ENCODE measurements around the gene ATP2A1.
"Not testable (repeated sequence)": the region's sequence is repeated elsewhere in the genome, so short reads cannot be mapped to it uniquely, and the experiment has no call there.

Gene ATP2A1

DNA sequence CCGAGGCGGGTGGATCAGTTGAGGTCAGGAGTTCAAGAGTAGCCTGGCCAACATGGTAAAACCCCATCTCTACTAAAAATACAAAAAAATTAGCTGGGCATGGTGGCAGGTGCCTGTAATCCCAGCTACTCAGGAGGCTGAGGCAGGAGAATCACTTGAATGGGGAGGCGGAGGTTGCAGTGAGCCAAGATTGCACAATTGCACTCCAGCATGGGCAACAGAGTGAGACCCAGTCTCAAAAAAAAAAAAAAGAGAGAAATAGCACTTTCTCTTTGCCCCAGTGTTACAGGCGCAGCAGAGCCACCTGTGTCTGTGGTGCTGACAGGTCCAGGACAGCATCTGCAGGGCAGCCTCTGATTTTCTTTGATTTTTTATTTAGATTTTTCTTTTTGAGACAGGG is 3.3 kb downstream of the ATP2A1 start:
- not testable (repeated sequence) for DNase-seq (ENCODE audit: low spot score)

DNA sequence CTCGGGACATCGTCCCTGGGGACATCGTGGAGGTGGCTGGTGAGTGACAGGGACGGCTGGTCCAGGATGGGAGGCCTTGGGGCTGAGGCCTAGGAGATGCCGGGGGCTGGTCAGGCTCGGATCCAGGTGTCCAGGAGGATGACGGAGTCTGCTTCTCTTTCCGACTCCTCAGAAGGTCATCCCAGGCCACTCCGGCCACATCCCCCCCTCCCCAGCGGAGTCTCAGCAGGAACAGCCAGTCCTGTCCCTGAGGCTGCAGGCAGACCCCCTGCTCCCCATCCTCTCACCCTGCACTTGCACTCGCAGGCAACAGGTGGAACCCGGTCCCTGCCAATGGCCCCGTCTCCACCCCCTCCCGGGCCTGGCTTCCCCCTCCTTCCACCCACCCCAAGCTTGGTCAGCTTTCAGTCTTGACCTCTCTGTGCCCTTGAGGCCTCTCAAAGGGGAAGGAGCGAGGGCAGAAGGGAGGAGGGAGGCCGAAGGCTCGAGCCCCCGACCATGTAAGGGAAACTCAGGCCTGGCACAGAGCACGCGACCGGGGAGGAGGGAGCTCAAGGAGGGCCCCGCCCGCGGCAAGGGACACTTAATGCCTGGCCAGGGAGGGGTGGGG is 4.4 kb downstream of the ATP2A1 start:
- DNase-seq (ENCODE audit: low spot score) = no peak

DNA sequence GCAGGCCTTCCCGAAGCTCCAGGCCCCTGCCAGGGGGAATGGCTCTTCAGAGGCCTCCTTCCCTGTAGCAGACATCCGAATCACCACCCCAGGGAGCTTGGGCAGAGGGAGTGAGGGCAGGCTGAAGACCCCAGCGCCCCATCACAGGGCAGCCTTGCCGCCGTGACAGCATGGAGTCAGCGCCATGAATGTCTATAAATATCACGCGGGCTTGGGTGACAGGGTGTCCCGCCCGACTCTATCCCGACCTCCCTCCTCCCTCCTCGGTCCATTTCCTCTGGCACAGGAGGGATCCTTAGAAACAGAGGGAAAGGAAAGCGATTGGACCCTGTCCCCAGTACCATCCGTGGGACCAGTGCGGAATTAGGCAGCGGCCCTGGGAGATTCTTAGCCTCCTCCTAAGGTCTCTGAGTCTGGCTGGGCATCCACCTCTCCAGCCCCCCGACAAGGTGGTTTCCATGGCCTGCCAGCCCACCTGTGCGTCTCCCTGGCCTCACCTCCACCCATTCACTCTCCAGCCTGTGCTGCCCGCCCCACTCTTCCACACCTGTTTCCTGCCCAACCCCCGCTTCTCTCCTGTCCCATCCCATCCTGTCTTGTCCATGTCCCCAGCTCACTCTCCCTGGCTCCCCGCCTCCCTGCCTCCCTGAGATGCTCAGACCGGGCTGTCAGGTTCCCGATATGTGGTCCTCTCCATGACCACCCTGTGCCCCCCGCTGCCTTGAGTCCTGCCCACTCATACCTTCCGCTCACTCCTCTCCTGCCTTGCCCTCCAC is 5.1 kb downstream of the ATP2A1 start:
- no peak for DNase-seq (ENCODE audit: low spot score)

DNA sequence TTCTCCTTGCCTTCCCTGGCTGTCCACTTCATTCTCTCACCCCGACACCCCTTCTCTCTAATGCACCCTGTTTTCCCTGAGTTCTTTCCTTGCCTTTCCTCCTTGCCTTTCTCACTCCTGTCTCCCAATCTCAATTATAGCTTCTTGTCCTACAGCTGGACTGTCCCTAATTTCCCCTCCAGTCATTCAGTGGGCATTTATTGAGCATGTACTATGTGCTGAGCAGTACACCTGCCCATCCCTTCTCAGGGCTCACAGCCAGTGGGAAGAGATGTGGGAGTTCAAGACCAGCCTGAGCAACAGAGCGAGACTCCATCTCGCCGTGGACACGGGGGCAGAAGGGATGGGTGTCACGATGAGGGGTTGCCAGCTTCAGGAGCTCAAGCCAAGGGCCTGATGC is 5.8 kb downstream of the ATP2A1 start:
- no peak for DNase-seq (ENCODE audit: low spot score)

DNA sequence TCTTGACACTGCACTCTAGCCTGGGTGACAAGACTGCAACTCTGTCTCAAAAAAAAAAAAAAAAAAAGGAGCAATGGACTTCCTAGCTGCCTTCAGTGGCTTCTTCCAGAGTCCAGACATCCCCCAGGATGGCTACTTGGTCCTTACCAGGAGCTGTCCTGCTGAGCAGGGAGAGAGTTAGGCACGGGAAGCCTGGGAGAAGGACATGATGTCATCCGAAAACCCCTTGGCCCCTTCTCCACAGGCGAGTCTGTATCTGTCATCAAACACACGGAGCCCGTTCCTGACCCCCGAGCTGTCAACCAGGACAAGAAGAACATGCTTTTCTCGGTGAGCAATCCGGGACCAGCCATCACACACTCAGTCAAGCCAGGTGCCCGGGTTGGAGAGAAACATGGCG is 8.7 kb downstream of the ATP2A1 start:
- no peak for DNase-seq (ENCODE audit: low spot score)

DNA sequence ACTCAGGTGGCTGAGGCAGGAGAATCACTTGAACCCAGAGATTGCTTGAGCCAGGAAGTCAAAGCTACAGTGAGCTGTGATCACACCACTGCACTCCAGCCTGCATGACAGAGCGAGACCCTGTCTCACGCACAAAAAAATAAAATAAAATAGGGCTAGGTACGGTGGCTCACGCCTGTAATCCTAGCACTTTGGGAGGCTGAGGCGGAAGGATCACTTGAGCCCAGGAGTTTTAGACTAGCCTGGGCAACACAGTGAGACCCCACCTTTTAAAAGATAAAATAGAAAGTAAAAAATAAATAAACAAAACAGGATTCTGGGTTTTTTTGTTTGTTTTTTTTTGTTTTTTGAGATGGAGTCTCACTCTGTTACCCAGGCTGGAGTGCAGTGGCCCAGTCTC is 12.1 kb downstream of the ATP2A1 start:
- DNase-seq (ENCODE audit: low spot score) = not testable (repeated sequence)

DNA sequence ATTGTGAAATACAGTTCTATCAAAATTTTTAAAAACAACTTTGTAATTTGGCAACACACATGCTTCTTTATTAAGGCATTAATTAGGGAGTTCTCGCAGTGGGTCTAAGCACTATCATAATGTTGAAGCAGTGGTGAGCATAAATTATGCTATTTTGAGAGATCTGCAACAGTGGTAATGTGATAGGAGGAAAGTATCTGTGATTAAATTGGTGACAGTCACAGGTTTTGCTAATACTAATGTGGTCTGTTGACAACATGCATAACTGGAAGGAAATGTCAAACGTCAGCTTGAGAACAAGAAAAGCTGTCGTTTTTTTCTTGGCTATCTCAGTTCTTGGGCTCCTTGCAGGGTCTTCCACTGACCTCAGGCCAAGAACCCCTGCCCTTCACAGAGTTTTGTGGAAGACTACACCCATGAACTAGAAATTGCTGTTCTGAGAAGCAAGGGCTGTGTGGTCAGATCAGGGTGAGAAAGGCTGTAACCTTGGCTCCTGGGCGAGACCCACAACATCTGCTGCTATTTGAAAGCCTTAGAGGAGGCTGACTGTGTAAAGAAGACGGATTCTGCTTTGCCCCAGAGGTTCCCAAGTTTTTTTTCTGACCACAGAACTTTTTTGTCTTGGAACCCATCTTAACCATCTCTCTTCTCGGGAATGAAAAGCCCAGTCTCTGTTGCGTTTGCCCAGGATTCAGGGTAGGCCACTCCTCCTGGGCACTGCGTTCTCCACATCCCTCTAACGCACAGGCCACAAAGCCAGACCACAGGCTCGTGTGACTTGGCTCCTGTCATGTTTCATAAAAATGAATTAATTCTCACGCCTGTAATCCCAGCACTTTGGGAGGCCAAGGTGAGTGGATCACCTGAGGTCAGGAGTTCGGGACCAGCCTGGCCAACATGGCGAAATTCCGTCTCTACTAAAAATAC is 13.9 kb downstream of the ATP2A1 start:
- DNase-seq (ENCODE audit: low spot score) = no peak

DNA sequence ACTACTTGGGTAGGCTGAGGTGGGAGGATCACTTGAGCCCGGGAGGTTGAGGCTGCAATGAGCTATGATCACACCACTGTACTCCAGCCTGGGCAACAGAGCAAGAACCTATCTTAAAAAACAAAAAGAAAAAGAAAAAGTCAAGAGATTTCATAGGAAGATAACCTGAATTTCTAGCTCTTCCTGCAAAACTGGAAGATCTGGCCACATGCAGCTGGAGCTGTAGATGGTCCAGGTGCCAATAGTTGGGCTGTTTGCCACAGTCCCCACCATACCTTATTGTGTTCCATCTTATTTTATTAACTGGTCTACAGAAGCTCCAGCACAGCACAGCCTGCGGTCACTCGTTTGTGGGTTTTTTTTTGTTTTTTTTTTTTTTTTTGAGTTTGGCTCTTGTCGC is 15.0 kb downstream of the ATP2A1 start:
- DNase-seq (ENCODE audit: low spot score) = no peak

DNA sequence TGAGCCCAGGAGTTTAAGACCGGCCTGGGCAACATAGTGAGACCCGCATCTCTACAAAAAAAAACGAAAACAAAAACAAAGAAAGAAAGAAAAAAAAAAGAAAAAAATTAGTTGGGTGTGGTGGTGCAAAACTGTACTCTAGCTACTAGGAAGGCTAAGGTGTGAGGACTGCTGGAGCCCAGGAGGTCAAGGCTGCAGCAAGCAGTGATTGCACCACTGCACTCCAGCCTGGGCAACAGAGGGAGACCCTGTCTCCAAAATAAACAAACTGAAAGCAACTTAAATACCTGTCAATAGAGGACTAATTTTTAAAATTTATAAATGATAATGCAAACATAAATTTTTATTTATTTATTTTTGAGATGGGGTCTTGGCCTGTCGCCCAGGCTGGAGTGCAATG is 17.3 kb downstream of the ATP2A1 start:
- DNase-seq (ENCODE audit: low spot score) = no peak

DNA sequence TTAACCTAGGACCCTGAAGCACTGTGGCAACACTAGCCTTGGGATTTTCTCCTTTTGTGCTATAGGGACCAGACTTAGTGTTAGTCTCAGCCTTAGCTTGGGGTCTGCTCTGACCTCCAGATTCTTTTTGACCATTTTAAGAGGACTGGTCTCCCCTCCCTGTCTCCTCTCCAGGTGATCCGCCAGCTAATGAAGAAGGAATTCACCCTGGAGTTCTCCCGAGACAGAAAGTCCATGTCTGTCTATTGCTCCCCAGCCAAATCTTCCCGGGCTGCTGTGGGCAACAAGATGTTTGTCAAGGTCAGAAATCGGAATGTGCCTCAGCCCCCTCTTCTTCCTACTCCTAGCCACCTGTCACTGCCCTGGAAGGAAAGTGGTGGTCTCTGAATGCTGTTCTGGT is 19.5 kb downstream of the ATP2A1 start:
- DNase-seq (ENCODE audit: low spot score) = no peak

DNA sequence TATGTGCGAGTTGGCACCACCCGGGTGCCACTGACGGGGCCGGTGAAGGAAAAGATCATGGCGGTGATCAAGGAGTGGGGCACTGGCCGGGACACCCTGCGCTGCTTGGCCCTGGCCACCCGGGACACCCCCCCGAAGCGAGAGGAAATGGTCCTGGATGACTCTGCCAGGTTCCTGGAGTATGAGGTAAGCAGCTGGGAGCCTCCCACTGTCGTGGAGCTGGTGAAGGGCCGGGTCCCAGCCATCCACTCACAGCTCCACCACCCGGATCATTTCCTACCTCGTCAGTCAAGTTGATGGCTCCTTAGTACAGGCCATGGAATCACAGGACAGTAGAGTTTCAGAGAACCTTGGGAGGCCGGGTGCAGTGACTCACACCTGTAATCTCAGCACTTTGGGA is 20.0 kb downstream of the ATP2A1 start:
- DNase-seq (ENCODE audit: low spot score) = no peak

DNA sequence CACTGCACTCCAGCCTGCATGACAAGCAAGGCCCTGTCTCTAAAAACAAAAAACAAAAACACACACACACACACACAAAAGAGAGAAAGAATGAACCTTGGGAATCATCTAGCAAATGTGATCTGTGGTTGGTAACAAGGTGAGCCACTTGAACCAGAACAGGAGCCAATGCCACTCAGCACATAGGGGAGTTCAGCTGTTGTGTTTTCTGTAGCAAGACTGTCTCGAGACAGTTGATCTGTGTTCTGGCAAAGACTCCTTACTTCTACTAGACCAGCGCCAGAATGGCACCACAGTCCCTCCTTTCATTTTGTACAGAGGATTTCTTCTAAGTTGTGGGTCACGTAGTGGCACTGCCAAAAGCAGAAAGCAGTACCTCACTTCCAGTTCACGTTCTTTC is 20.7 kb downstream of the ATP2A1 start:
- DNase-seq (ENCODE audit: low spot score) = no peak

DNA sequence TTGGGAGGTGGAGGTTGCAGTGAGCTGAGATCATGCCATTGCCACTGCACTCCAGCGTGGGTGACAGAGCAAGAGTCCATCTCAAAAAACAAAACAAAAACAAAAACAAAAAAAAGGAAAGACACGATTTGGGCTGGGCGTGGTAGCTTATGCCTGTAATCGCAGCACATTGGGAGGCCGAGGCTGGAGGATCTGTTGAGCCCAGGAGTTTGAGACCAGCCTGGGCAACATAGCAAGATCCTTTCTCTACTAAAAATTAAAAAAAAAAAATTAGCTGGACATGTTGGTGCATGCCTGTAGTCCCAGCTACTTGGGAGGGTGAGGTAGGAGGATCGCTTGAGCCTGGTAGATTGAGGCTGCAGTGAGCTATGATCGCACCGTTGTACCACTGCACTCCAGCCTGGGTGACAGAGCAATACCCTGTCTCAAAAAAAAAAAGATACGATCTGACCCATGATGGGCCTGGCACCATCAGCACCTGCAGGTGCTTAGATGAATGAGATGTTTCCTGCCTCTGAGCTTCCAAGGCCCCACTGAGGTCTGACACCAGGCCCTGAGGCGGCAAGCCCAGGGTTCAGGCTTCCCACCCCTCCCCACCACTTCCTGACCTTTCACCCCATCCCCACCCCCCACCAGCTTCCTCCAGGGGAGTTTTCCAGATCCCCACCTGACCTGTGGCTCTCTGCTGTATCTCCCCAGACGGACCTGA is 21.7 kb downstream of the ATP2A1 start:
- no peak for DNase-seq (ENCODE audit: low spot score)

DNA sequence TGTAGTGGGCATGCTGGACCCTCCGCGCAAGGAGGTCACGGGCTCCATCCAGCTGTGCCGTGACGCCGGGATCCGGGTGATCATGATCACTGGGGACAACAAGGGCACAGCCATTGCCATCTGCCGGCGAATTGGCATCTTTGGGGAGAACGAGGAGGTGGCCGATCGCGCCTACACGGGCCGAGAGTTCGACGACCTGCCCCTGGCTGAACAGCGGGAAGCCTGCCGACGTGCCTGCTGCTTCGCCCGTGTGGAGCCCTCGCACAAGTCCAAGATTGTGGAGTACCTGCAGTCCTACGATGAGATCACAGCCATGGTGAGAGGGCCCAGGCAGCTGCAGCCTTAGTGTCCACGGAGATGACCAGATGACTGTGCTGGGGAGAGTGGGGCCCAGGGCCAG is 22.3 kb downstream of the ATP2A1 start:
- no peak for DNase-seq (ENCODE audit: low spot score)

DNA sequence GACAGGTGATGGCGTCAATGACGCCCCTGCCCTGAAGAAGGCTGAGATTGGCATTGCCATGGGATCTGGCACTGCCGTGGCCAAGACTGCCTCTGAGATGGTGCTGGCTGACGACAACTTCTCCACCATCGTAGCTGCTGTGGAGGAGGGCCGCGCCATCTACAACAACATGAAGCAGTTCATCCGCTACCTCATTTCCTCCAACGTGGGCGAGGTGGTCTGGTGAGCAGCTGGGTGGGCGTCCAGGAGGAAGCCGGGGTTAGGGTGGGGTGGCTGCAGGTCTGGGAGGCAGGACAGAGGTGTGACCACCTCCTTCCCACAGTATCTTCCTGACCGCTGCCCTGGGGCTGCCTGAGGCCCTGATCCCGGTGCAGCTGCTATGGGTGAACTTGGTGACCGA is 23.6 kb downstream of the ATP2A1 start:
- DNase-seq (ENCODE audit: low spot score) = no peak

DNA sequence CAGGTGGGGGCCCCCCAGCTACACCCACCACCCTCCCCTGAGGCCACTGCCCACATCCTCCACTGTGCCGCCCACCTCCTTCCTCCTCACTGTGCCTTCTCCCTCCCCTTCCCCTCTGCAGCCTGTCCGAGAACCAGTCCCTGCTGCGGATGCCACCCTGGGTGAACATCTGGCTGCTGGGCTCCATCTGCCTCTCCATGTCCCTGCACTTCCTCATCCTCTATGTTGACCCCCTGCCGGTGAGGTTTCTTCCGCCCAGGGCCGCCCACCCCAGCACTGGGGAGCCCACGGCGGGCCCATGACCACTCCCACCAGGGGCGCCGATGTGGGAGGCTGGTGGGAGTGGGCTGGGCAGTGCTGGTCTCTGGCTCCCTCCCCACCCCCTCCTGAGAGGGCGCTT is 24.6 kb downstream of the ATP2A1 start:
- no peak for DNase-seq (ENCODE audit: low spot score)

DNA sequence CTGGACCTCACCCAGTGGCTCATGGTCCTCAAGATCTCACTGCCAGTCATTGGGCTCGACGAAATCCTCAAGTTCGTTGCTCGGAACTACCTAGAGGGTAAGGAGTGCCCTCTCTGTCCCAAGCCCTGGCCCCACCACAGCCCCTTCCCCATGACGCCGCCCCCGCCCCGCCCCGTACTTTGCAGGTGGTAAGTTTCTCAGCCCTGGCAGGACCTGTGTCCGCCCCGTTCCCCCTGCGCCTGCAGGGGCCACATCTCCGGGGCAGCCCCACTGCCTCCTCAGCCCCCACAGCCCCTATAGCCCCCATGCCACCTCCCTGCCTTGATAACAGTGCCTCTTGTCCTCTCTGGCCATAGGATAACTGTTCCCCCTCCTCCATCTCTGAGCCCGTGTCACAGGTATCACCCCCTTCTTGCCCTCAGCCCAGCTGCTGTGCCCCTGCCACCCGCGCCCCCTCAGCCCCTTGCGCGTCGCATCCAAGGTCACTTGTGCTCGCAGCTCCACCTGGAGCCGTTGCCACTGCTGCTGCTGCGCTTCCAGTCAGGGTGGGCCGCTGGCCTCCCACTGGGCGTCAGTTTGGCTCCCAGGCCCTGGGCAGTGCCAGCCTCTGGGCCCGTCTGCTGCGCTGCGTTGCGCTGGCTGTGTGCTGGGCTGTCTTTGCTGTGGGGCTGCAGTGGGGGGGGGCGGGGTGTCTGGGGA is 25.2 kb downstream of the ATP2A1 start:
- DNase-seq (ENCODE audit: low spot score) = no peak

DNA sequence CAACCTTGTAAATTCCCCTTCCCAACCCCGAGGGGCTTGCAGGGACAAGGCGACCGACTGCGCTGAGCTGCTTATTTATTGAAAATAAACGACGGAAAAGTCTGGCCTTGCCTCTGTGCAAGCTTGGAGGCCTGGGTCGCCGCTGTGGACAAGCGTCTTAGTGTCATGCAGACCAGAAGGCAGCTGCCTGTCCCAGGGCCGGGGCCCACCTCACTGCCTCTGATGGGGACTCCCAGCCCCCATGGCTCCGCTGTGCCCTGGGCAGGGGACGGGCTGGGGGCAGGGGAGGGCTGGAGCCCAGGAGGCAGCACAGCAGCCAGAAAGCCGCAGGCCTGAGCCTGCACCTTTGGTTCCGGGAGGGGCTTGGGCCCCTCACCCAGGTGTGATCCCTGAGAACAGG is 26.1 kb downstream of the ATP2A1 start:
- DNase-seq (ENCODE audit: low spot score) = no peak

DNA sequence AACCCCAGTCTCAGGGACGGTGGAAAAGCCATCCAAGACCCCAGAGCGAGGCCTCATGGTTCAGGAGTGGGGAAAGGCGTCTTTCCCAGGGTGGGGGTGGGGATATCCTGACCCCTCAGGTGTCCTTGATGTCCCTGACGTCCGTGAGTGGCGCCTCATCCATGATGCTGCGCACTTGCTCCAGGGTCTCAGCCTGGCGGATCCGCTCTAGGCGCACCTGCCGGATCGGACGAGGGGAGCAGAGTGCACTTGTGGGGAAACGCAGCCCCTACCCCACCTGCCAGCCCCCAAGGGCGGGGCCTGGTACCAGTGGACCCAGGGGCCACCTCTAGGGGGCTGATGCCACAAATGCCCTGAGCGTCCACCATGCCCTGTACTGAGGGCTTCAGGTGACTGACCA is 26.5 kb downstream of the ATP2A1 start:
- DNase-seq (ENCODE audit: low spot score) = no peak

DNA sequence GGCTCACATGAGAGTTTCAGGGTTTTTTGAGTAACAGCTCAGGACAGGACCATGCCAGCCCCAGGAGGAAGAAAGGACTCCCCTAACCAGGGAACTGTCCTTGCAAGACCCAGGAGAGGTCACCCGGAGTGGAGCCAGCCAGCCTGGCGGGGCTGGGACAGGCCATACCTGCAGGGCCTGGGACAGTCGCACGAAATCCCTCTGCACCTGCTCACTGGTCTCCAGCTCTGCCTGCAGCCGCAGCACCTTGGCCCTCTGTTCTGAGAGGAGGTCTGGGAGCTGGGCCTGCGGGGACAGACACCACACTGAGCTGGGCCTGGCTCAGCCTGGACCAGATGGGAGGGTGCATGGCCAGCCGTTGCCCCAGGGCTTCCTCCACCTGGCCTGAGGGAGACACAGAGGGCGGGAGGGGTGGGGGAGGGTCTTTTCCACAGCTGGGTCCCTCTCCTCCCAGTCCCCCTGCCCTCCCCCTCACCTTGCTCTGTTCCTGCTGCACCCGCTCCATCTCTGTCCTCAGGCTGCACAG is 27.0 kb downstream of the ATP2A1 start:
- no peak for DNase-seq (ENCODE audit: low spot score)

DNA sequence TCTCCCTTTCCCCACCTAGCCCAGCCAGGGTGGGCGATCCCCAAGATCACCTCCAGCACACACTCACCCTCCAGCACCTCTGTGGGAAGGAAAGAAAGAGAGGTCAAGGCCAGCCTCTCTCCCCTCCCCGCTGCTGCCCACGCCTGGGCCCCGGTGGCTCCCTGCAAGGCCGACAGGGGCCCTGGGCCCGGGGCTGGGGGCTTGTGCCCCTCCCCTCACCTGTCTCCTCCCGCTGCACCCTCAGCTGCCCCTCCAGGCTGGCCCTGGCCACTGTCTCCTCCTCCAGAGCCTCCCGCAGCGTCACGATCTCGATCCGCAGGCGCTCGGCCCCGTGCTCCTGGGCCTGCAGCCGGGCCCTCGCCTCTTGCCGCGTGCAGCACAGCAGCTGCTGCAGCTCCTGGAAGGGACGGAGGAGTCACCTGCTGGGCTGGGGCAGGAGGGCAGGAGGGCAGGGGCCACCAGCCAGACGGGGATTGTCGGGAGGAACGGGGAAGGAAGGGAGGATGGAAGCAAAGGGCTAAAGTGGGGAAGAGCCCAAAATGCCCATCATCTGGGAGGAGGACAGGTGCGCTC is 27.6 kb downstream of the ATP2A1 start:
- no peak for DNase-seq (ENCODE audit: low spot score)

Data from CD4-positive, alpha-beta T cell treated with Interleukin-6 at 100 ng/mL for 8 hours (primary cell).